ENCODE data around the gene C4orf36.

DNA sequence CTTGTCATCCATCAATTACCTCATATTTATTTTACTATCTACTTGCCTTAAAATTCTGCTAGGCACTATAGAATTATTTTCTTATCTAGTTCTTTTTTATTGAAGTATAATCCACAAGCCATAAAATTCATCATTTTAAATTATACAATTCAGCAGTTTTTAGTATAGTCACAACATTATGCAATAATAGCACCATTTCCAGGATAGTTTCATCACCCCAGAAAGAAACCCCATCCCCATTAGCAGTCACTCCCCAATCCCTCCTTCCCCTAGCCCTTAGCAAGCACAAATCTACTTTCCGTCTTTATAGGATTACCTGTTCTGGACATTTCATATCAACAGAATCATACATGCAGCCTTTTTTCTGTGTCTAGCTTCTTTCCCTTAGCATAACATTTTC, 58.6 kb downstream of the C4orf36 start:
- TF ChIP-seq SUZ12 (IDR thresholded peaks at IDR 0.05) (no peak), SP1 (IDR thresholded peaks at IDR 0.05) (no peak), FOXM1 (IDR thresholded peaks at IDR 0.05; ENCODE audit: borderline replicate concordance) (no peak), FOXK2 (IDR thresholded peaks at IDR 0.05) (no peak), FOXA1 (IDR thresholded peaks at IDR 0.05) (no peak)
- TF ChIP-seq, protein P1, sequence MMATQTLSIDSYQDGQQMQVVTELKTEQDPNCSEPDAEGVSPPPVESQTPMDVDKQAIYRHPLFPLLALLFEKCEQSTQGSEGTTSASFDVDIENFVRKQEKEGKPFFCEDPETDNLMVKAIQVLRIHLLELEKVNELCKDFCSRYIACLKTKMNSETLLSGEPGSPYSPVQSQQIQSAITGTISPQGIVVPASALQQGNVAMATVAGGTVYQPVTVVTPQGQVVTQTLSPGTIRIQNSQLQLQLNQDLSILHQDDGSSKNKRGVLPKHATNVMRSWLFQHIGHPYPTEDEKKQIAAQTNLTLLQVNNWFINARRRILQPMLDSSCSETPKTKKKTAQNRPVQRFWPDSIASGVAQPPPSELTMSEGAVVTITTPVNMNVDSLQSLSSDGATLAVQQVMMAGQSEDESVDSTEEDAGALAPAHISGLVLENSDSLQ (IDR thresholded peaks at IDR 0.05), result no peak
